Naive thymus-derived CD4-positive, alpha-beta T cell (primary cell): ENCODE results near the gene FOXN3. TPM values are rescaled to one million over a fixed set of nuclear protein-coding genes. Genes with fewer than 3 reads are reported as not detected.
"Not testable (repeated sequence)": the region's sequence is repeated elsewhere in the genome, so short reads cannot be mapped to it uniquely, and the experiment has no call there.

ENCODE experiments used
- ATAC-seq: fragments of 150-1000 bp; cut with Tn5 transposase; 2 replicates; pipeline ENCODE4 v1.10.0; 2021; ENCODE audit warnings: mild to moderate bottlenecking, moderate library complexity
- CTCF ChIA-PET: fragments of 350-600 bp; sonication (Branson Sonifier 250); formaldehyde crosslinking; loops from one replicate; lab custom pipeline; 2021; ENCODE audit warnings: antibody characterized with exemption; lab: Charles Lee
- POLR2A ChIA-PET: fragments of 350-600 bp; sonication (Branson Sonifier 250); formaldehyde crosslinking; loops from one replicate; lab custom pipeline; 2021; ENCODE audit warnings: antibody characterized with exemption, inconsistent platforms; lab: Charles Lee
- DNase-seq, 9 donors: peaks; one replicate each; pipeline versions ENCODE4 v3.0.0 to v3.0.0-alpha.2; 2020 to 2022; ENCODE audit warnings: mixed read lengths in 1 of 9
- H3K27ac ChIP-seq: one replicate; pipeline ENCODE4 v1.7.0; 2013; ENCODE audit warnings: mild to moderate bottlenecking, low read depth, low read length, moderate library complexity
- H3K27me3 ChIP-seq, 2 donors: one replicate each; pipeline ENCODE4 v1.7.0; 2013; ENCODE audit warnings: low read length in 2 of 2, mild to moderate bottlenecking in 2 of 2, moderate library complexity in 2 of 2; ENCODE audit not compliant: control insufficient read depth in 2 of 2, insufficient read depth in 2 of 2
- H3K36me3 ChIP-seq, 3 experiments: 1 replicate in 2 of 3; 2 replicates in 1 of 3; pipeline ENCODE4 v1.7.0; 2013; ENCODE audit warnings: low read length in 3 of 3, mild to moderate bottlenecking in 3 of 3, moderate library complexity in 1 of 3; ENCODE audit not compliant: insufficient read depth in 3 of 3, control insufficient read depth in 2 of 3
- H3K4me1 ChIP-seq, 2 donors: one replicate each; pipeline ENCODE4 v1.7.0; 2013; ENCODE audit warnings: low read length in 2 of 2, mild to moderate bottlenecking in 2 of 2, moderate library complexity in 1 of 2; ENCODE audit not compliant: control insufficient read depth in 2 of 2, insufficient read depth in 2 of 2
- H3K4me3 ChIP-seq: 2 replicates; pipeline ENCODE4 v1.7.0; 2013; ENCODE audit warnings: mild to moderate bottlenecking, low read length
- H3K9me3 ChIP-seq, 3 experiments: 1 replicate in 2 of 3; 2 replicates in 1 of 3; pipeline ENCODE4 v1.7.0; 2013; ENCODE audit warnings: low read length in 3 of 3; ENCODE audit not compliant: control insufficient read depth in 2 of 3
- H3K27ac Mint-ChIP-seq, 9 donors: one replicate each; pipeline ENCODE4 v1.8.0; 2020 to 2022; ENCODE audit warnings: mixed read lengths in 9 of 9, mild to moderate bottlenecking in 8 of 9, moderate library complexity in 5 of 9, inconsistent platforms in 2 of 9
- H3K27me3 Mint-ChIP-seq, 5 donors: one replicate each; pipeline ENCODE4 v1.8.0; 2021 to 2022; ENCODE audit warnings: mixed read lengths in 5 of 5, mild to moderate bottlenecking in 1 of 5
- H3K36me3 Mint-ChIP-seq, 5 donors: one replicate each; pipeline ENCODE4 v1.8.0; 2020 to 2022; ENCODE audit warnings: mixed read lengths in 5 of 5, mild to moderate bottlenecking in 3 of 5, inconsistent platforms in 1 of 5
- H3K4me1 Mint-ChIP-seq, 7 donors: one replicate each; pipeline ENCODE4 v1.8.0; 2020 to 2022; ENCODE audit warnings: mixed read lengths in 7 of 7, mild to moderate bottlenecking in 3 of 7, inconsistent platforms in 1 of 7
- H3K4me3 Mint-ChIP-seq, 10 donors: one replicate each; pipeline ENCODE4 v1.8.0; 2020 to 2022; ENCODE audit warnings: mild to moderate bottlenecking in 10 of 10, mixed read lengths in 10 of 10, moderate library complexity in 6 of 10, inconsistent platforms in 2 of 10
- H3K9me3 Mint-ChIP-seq, 11 donors: one replicate each; pipeline ENCODE4 v1.8.0; 2020 to 2022; ENCODE audit warnings: mixed read lengths in 11 of 11, mild to moderate bottlenecking in 4 of 11, inconsistent platforms in 1 of 11, moderate library complexity in 1 of 11
- intact Hi-C, 2 donors: fragments of 100-400 bp; cut with micrococcal nuclease; formaldehyde crosslinking; loops; one replicate each; pipeline ENCODE4 v1.15.1; 2023
- polyA plus RNA-seq, 2 donors: library from polyadenylated mRNA; unstranded; fragments of 300-500 nt; fragmentation: Illumina TruSeq; gene quantifications; one replicate each; pipeline ENCODE4 v1.2.3, GENCODE V29; 2021
- total RNA-seq, 6 experiments: library from RNA in 5 of 6; stranded (reverse) in 5 of 6; gene quantifications; 1 replicate in 5 of 6; 2 replicates in 1 of 6; pipeline ENCODE4 v1.2.3 and lab custom pipeline; 2021 to 2026

FOXN3 gene
- total and polyA plus RNA-seq, 7 experiments from 2014 or later: 103 to 192 (median 149) TPM

DNA sequence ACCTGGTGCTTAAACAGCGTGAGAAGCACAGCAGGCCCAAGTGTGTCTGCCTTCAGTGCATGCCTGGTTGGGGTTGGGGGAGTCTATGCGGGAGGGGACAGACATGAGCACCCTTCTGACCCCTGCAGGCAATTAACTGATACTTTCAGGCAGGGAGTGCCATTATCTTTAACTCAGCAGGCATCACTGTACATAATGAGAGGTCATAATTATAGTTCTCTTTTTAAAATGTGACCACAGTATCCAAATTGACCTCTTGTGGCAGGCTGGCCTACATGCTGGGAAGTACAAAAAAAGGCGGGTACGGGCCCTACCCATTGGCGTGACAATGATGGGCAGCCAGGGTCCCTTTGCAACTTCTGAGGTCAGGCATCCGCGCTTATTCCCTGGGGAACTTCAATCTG is 209.1 kb downstream of the FOXN3 start:
- peaks cover 7% of the 10 kb centered on the region in 2 donors for H3K4me1 ChIP-seq
- no peak overlapping the region for H3K27ac ChIP-seq
- DNase-seq (no peak), ATAC-seq (no peak)
- no peaks in the 10 kb centered on the region for H3K9me3 ChIP-seq
- no peaks in the 10 kb centered on the region for H3K27me3 ChIP-seq
- H3K4me3 Mint-ChIP-seq: no peak overlapping the region
- ChIA-PET POLR2A (no interaction called here), CTCF (no interaction called here)
- peaks cover 0 to 2% (median 0%) of the 10 kb centered on the region in 11 donors for H3K9me3 Mint-ChIP-seq
- intact Hi-C loops: no loop called here
- H3K4me3 ChIP-seq: no peak overlapping the region
- H3K27me3 Mint-ChIP-seq: no peaks in the 10 kb centered on the region
- peaks cover 2 to 92% (median 76%) of the 10 kb centered on the region in 7 donors for H3K4me1 Mint-ChIP-seq
- H3K36me3 ChIP-seq: peaks cover 0 to 7% (median 0%) of the 10 kb centered on the region in 3 experiments
- H3K36me3 Mint-ChIP-seq: peaks cover 3 to 69% (median 25%) of the 10 kb centered on the region in 5 donors
- peak overlapping the region in 4 of 9 donors; percentile 25 to 52 (median 35) for H3K27ac Mint-ChIP-seq

DNA sequence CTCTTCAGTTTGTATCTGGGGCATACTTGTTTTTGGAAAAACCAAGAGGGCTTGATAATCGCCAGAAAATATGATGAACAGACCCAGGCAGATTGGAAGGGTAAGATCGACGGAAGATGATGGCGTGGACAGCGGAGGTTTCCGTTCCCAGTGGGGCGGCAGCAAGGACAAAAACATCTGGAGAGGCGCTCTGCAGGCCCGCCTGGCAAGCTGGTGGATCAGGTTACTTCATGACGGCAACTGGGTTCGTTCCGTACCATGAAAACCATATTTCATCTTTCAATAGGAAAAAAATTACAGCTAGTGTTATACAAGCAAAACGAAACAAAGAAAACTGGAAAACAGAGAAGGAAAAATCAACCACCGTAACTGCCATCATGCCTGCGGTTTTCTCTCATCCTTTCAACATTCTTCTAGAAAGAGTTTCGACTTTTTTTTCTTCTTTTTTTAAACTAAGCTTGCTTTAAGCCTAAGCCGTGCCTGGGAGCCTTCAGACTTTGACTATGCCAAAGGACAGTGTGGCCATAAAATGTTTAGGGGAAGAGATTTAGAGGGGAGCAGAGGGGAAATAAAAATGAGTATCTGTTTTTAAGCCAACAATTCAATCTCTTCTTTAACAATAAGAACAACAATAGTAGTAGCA is 210.5 kb downstream of the FOXN3 start:
- CTCF ChIA-PET: interaction anchor here (0.6 to 1.0 kb wide), 2 partner anchors 29 to 368 kb away, joined by 3 read pairs; no protein-coding TSS in a partner anchor
- intact Hi-C loops: no loop called here
- H3K4me3 Mint-ChIP-seq: no peak overlapping the region

DNA sequence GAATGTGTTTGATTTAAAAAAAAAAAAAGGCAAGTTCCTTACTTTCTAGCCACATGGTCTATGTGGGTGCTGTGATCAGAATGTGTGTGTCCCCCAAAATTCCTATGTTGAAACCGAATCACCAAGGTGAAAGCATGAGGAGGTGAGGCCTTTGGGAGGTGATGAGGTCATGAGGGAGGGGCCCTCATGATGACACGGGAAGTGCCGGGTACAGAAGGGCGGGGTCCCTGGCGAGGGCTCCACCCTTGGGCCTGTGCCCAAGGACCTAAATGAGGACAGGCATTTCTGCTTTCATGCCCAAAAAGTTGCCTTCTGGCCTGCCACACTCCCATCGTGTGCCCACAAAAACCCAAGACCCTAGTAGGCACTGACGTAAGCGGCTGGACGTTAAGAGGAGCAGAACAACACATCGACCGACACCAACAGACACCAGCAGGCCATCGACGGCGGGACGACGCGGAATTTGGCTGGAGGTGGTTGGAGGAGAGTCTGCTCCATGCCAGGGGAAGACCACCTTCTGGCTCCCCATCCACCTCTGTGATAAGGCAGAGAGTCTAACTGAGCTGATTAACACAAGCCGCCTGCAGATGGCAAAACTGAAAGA is 211.8 kb downstream of the FOXN3 start:
- CTCF ChIA-PET: no interaction called here
- POLR2A ChIA-PET: no interaction called here
- peaks cover 21 to 91% (median 84%) of the 10 kb centered on the region in 7 donors for H3K4me1 Mint-ChIP-seq

More for the DNA sequence above, 210.5 kb downstream of the FOXN3 start:
- Mint-ChIP-seq H3K27ac (peak overlapping the region in 2 of 9 donors; percentile 27 to 32), H3K27me3 (no peaks in the 10 kb centered on the region), H3K36me3 (peaks cover 3 to 75% (median 30%) of the 10 kb centered on the region in 5 donors), H3K4me1 (peaks cover 14 to 93% (median 86%) of the 10 kb centered on the region in 7 donors), H3K9me3 (peaks cover 0 to 2% (median 0%) of the 10 kb centered on the region in 11 donors)
- H3K27ac ChIP-seq: no peak overlapping the region
- H3K4me3 ChIP-seq: no peak overlapping the region
- ATAC-seq (no peak), DNase-seq (no peak)
- H3K9me3 ChIP-seq: no peaks in the 10 kb centered on the region
- peaks cover 12 to 19% of the 10 kb centered on the region in 2 donors for H3K4me1 ChIP-seq
- peaks cover 0 to 7% (median 0%) of the 10 kb centered on the region in 3 experiments for H3K36me3 ChIP-seq
- POLR2A ChIA-PET: interaction anchor here (0.6 kb wide), 1 partner anchor 713 kb away, joined by 3 read pairs; no protein-coding TSS in a partner anchor
- no peaks in the 10 kb centered on the region for H3K27me3 ChIP-seq

DNA sequence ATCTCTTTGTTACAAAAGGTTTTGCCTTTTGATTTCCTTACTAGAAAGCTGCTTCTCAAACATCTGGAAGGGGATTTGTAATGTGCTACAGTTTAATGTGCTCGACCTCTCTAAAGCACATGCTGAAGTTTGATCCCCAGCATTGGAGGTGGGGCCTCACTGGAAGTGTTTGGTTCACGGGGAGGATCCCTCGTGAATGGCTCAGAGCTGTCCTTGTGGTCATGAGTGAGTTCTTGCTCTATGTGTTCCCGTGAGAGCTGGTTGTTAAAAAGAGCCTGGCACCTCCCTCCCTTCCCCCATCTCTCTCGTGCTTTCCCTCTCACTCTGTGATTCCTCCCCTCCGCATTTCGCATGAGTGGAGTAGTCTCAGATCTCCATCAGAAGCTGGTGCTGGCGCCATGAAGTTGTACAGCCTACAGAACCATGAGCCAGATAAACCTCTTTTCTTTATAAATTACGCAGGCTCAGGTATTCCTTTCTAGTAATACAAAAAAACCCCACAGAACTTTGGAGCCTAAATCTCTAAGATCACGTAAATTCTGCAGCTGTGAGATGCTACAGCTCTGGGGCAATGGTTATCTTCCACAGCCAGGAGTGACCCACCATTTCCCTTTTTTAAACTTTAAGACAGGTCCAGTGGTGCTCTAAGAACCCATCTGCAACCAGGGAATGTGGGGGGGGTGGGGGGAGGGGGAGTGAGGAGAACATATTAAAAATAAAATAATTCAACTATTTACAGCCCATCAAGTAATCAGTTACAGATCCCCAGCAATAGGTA is 214.4 kb downstream of the FOXN3 start:
- H3K4me1 ChIP-seq: peaks cover 12 to 19% of the 10 kb centered on the region in 2 donors
- peaks cover 12 to 73% (median 44%) of the 10 kb centered on the region in 5 donors for H3K36me3 Mint-ChIP-seq
- H3K4me1 Mint-ChIP-seq: peaks cover 28 to 90% (median 80%) of the 10 kb centered on the region in 7 donors

More for the DNA sequence above, 211.8 kb downstream of the FOXN3 start:
- peaks cover 0 to 7% (median 0%) of the 10 kb centered on the region in 3 experiments for H3K36me3 ChIP-seq
- no peak for DNase-seq
- peak overlapping the region in 1 of 9 donors; percentile 36 for H3K27ac Mint-ChIP-seq
- H3K27me3 Mint-ChIP-seq: no peaks in the 10 kb centered on the region
- no peaks in the 10 kb centered on the region for H3K27me3 ChIP-seq
- no peak overlapping the region for H3K4me3 ChIP-seq
- H3K9me3 Mint-ChIP-seq: peaks cover 0 to 2% (median 0%) of the 10 kb centered on the region in 11 donors
- peaks cover 12 to 19% of the 10 kb centered on the region in 2 donors for H3K4me1 ChIP-seq
- peak overlapping the region in 1 of 10 donors; percentile 9 for H3K4me3 Mint-ChIP-seq
- H3K27ac ChIP-seq: no peak overlapping the region
- peaks cover 3 to 71% (median 34%) of the 10 kb centered on the region in 5 donors for H3K36me3 Mint-ChIP-seq
- H3K9me3 ChIP-seq: no peaks in the 10 kb centered on the region
- no peak for ATAC-seq
- intact Hi-C loops: no loop called here

DNA sequence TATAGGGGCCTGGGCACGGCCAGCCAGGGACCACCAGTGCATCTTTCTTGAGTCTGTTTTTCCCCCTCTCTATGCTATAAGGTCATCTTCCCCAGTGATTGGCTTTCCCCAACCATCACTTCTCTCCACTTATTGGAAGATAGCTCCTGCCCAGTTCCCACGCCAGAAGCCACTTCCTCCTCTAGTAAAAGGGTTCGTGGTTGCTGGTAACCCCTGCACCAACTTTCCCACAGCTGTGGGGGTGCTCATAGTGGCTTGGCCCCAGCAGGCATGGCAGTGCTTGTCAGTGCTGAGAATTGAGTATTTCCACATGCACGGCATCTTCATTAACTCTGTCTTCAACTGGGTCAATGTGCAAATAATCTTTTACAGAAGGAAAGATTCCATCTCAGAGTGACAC is 215.4 kb downstream of the FOXN3 start:
- peaks cover 32 to 88% (median 76%) of the 10 kb centered on the region in 7 donors for H3K4me1 Mint-ChIP-seq
- DNase-seq (no peak), ATAC-seq (no peak)
- ChIA-PET CTCF (interaction anchor here (1.0 kb wide), 1 partner anchor 12 kb away, joined by 3 read pairs; no protein-coding TSS in a partner anchor), POLR2A (no interaction called here)
- peaks cover 0 to 24% (median 7%) of the 10 kb centered on the region in 11 donors for H3K9me3 Mint-ChIP-seq
- intact Hi-C loops: no loop called here
- peak overlapping the region in 1 of 10 donors; percentile 7 for H3K4me3 Mint-ChIP-seq
- Histone ChIP-seq H3K4me3 (no peak overlapping the region), H3K9me3 (no peaks in the 10 kb centered on the region), H3K27me3 (no peaks in the 10 kb centered on the region), H3K4me1 (peaks cover 12 to 19% of the 10 kb centered on the region in 2 donors), H3K36me3 (peaks cover 0 to 13% (median 0%) of the 10 kb centered on the region in 3 experiments), H3K27ac (no peak overlapping the region)
- peaks cover 17 to 73% (median 43%) of the 10 kb centered on the region in 5 donors for H3K36me3 Mint-ChIP-seq
- peak overlapping the region in 3 of 9 donors; percentile 38 to 63 (median 56) for H3K27ac Mint-ChIP-seq
- H3K27me3 Mint-ChIP-seq: no peaks in the 10 kb centered on the region

More for the DNA sequence above, 214.4 kb downstream of the FOXN3 start:
- H3K4me3 ChIP-seq: no peak overlapping the region
- peak overlapping the region in 4 of 9 donors; percentile 28 to 56 (median 47) for H3K27ac Mint-ChIP-seq
- no peaks in the 10 kb centered on the region for H3K27me3 Mint-ChIP-seq
- peaks cover 0 to 9% (median 0%) of the 10 kb centered on the region in 3 experiments for H3K36me3 ChIP-seq
- peaks cover 0 to 15% (median 5%) of the 10 kb centered on the region in 11 donors for H3K9me3 Mint-ChIP-seq
- DNase-seq: no peak
- ATAC-seq: no peak
- intact Hi-C loops: no loop called here
- ChIA-PET POLR2A (no interaction called here), CTCF (interaction anchor here (0.6 kb wide), 1 partner anchor 114 kb away, joined by 3 read pairs; no protein-coding TSS in a partner anchor)
- peak overlapping the region in 1 of 10 donors; percentile 28 for H3K4me3 Mint-ChIP-seq
- H3K27ac ChIP-seq: no peak overlapping the region
- H3K9me3 ChIP-seq: no peaks in the 10 kb centered on the region
- H3K27me3 ChIP-seq: no peaks in the 10 kb centered on the region

DNA sequence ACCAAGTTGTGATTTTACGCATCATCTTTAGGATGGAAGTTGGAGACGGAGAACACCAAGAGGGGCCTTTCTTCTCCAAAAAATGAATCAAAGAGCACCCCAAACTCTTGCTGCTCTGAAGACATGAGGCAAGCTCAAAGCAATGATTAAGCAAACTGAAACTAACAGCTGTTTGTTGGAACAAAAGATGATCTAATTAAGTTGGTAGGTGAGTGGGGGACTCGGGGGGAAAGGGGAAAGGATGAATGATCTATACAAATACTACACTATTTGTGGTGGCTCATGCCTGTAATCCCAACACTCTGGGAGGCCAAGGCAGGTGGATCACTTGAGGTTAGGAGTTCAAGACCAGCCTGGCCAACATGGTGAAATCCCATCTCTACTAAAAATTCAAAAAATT is 217.7 kb downstream of the FOXN3 start:
- peaks cover 12 to 19% of the 10 kb centered on the region in 2 donors for H3K4me1 ChIP-seq
- Mint-ChIP-seq H3K4me1 (peaks cover 36 to 85% (median 71%) of the 10 kb centered on the region in 7 donors), H3K27ac (peak overlapping the region in 5 of 9 donors; percentile 17 to 48 (median 31)), H3K9me3 (peaks cover 0 to 29% (median 6%) of the 10 kb centered on the region in 11 donors), H3K36me3 (peaks cover 18 to 70% (median 48%) of the 10 kb centered on the region in 5 donors), H3K4me3 (peak overlapping the region in 1 of 10 donors; percentile 4)
- H3K27ac ChIP-seq, H3K4me3 ChIP-seq, H3K36me3 ChIP-seq, DNase-seq, H3K9me3 ChIP-seq, H3K27me3 ChIP-seq, H3K27me3 Mint-ChIP-seq, intact Hi-C loops, ATAC-seq: not testable (repeated sequence)
- CTCF ChIA-PET: interaction anchor here (0.5 kb wide), 1 partner anchor 662 kb away, joined by 5 read pairs; no protein-coding TSS in a partner anchor
- POLR2A ChIA-PET: interaction anchor here (0.6 kb wide), 1 partner anchor 46 kb away, joined by 6 read pairs; no protein-coding TSS in a partner anchor
